ENCODE measurements around the gene TENM4.

TENM4 gene

GRCh38 chr11:79035881-79036280 is 404.9 kb downstream of the TENM4 start:
- no peak for TF ChIP-seq CTCF (IDR thresholded peaks at IDR 0.05; ENCODE audit: low read depth, low read length)
- DNase-seq (ENCODE audit: extremely low read depth, low read depth), result no peak

- TF ChIP-seq CTCF (IDR thresholded peaks at IDR 0.05; ENCODE audit: low read depth, low read length), result no peak
- no peak for DNase-seq (ENCODE audit: extremely low read depth, low read depth)
These were observed 407.0 kb downstream of the TENM4 start for GRCh38 chr11:79033833-79034232.

- TF ChIP-seq CTCF (IDR thresholded peaks at IDR 0.05; ENCODE audit: low read depth, low read length), result no peak
- no peak for DNase-seq (ENCODE audit: extremely low read depth, low read depth)
These were observed 410.4 kb downstream of the TENM4 start for GRCh38 chr11:79030448-79030847.

GRCh38 chr11:79028225-79028624 is 412.6 kb downstream of the TENM4 start:
- TF ChIP-seq CTCF (IDR thresholded peaks at IDR 0.05; ENCODE audit: low read depth, low read length), result no peak
- DNase-seq (ENCODE audit: extremely low read depth, low read depth), result no peak

GRCh38 chr11:79026803-79027445 is 413.9 kb downstream of the TENM4 start:
- no peak for TF ChIP-seq CTCF (IDR thresholded peaks at IDR 0.05; ENCODE audit: low read depth, low read length)
- no peak for DNase-seq (ENCODE audit: extremely low read depth, low read depth)

- TF ChIP-seq CTCF (IDR thresholded peaks at IDR 0.05; ENCODE audit: low read depth, low read length), result no peak
- DNase-seq (ENCODE audit: extremely low read depth, low read depth), result no peak
These were observed 415.2 kb downstream of the TENM4 start for GRCh38 chr11:79025622-79026021.

- no peak for DNase-seq (ENCODE audit: extremely low read depth, low read depth)
- no peak for TF ChIP-seq CTCF (IDR thresholded peaks at IDR 0.05; ENCODE audit: low read depth, low read length)
These were observed 415.7 kb downstream of the TENM4 start for GRCh38 chr11:79025097-79025496.

All from AG09319 (cell line).